ENCODE results near the gene ETNPPL. TPM values are rescaled to one million over a fixed set of nuclear protein-coding genes. Genes with fewer than 3 reads are reported as not detected.
A peak's percentile ranks its signal among the peaks of the same experiment; 100 is the strongest.

ETNPPL gene
- total RNA-seq, 1 experiment from 2014 or later: 0.35 TPM

DNA sequence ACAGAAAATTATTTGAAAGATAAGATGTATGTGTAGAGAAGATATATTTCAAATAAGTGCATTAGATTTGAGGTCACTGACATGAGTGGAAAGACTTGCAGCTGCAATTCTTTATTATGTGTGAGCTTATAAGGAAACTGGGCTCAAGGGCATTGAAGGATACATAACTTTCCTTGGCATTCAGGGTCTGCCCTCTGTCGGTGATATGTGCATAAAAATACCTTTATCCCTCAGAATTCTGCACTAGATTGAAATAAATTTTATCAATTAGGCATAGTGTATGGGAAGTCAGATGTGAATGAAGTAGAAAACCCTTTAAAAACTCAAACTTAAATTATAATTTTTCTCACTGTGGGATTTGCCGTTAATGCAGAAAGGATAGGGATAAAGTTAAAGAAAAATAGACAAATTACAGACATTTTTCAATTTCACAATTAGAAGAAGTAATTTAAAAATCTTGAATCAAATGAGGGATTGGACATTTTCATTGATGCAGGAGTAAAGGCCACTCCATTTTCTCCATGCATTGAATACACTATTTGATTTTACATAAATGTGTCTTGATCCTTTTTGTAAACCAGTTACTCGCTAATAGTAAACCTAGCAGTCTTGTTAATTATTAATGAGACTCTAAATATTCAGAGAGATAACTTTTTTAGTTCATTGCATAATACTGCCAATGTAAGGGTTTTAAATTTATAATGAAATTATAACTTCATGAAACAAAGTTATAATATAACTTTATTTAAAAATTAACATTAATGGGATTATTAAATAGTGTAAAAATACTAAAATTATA lies 21.0 kb upstream of the ETNPPL start:
- Mint-ChIP-seq H3K4me1 (ENCODE audit: low read depth, unreplicated experiment) (no peaks in the 10 kb centered on the region), H3K27ac (ENCODE audit: unreplicated experiment) (no peak overlapping the region), H3K27me3 (ENCODE audit: unreplicated experiment) (no peaks in the 10 kb centered on the region), H3K36me3 (ENCODE audit: insufficient read depth, unreplicated experiment) (no peaks in the 10 kb centered on the region), H3K9me3 (ENCODE audit: low read depth, unreplicated experiment) (no peaks in the 10 kb centered on the region), H3K4me3 (ENCODE audit: low read depth, unreplicated experiment) (no peak overlapping the region)
- CTCF ChIA-PET: no interaction called here
- BruUV-seq (replicated peaks): no TSS peak
- intact Hi-C loops (cut with micrococcal nuclease; ENCODE audit: unreplicated experiment): loop anchor here (2.0 kb wide), 1 partner anchor 101 kb away; no protein-coding TSS in a partner anchor
- peak; percentile 0 for DNase-seq
- TF ChIP-seq, protein P1, sequence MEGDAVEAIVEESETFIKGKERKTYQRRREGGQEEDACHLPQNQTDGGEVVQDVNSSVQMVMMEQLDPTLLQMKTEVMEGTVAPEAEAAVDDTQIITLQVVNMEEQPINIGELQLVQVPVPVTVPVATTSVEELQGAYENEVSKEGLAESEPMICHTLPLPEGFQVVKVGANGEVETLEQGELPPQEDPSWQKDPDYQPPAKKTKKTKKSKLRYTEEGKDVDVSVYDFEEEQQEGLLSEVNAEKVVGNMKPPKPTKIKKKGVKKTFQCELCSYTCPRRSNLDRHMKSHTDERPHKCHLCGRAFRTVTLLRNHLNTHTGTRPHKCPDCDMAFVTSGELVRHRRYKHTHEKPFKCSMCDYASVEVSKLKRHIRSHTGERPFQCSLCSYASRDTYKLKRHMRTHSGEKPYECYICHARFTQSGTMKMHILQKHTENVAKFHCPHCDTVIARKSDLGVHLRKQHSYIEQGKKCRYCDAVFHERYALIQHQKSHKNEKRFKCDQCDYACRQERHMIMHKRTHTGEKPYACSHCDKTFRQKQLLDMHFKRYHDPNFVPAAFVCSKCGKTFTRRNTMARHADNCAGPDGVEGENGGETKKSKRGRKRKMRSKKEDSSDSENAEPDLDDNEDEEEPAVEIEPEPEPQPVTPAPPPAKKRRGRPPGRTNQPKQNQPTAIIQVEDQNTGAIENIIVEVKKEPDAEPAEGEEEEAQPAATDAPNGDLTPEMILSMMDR (IDR thresholded peaks at IDR 0.05; ENCODE audit: unreplicated experiment): no peak

DNA sequence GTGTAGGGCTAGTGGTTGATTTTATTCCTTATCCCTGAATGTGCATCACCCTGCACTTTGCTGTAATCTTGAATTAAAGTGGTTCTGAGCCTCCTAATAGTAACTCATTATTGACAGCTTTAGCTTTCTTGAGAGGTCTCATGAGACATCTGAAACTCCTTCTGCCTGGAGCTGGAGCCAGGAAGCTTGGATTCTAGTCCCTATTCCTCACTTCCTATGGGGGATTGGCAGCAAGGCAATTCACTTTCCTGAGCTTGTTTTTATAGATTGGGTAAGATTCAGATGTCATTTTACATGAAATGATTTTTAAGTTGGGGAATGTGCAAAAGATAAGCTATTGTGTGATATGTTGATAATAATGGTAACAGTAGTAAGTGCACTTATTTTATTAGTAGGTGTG lies 17.1 kb upstream of the ETNPPL start:
- intact Hi-C loops (cut with micrococcal nuclease; ENCODE audit: unreplicated experiment): no loop called here
- BruUV-seq (replicated peaks): no TSS peak
- TF ChIP-seq, protein P1 (IDR thresholded peaks at IDR 0.05; ENCODE audit: unreplicated experiment): no peak
- CTCF ChIA-PET: no interaction called here
- Mint-ChIP-seq H3K27ac (ENCODE audit: unreplicated experiment) (no peak overlapping the region), H3K27me3 (ENCODE audit: unreplicated experiment) (no peaks in the 10 kb centered on the region), H3K4me3 (ENCODE audit: low read depth, unreplicated experiment) (no peak overlapping the region), H3K4me1 (ENCODE audit: low read depth, unreplicated experiment) (no peaks in the 10 kb centered on the region), H3K9me3 (ENCODE audit: low read depth, unreplicated experiment) (no peaks in the 10 kb centered on the region), H3K36me3 (ENCODE audit: insufficient read depth, unreplicated experiment) (no peaks in the 10 kb centered on the region)
- no peak for DNase-seq

DNA sequence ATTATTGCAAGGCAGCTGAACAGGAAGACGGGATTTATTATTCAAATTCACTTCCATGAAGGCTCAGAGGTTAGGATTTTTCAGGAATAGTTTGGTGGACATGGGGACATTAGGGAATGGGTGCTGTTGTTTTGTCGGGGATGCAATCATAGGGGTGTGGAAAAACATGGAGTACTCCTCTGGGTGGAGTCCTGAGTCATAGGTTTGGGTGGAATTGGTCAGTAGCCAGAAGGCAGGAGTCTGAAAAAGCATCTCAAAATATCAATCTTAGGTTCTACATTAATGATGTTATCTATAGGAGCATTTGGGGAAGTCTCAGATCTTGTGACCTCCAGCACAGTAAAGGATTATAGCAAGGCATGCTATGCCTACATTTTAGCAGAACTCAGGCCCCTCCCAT lies 14.5 kb upstream of the ETNPPL start:
- no TSS peak for BruUV-seq (replicated peaks)
- H3K4me3 Mint-ChIP-seq (ENCODE audit: low read depth, unreplicated experiment): no peak overlapping the region
- H3K36me3 Mint-ChIP-seq (ENCODE audit: insufficient read depth, unreplicated experiment): no peaks in the 10 kb centered on the region
- no peaks in the 10 kb centered on the region for H3K27me3 Mint-ChIP-seq (ENCODE audit: unreplicated experiment)
- H3K27ac Mint-ChIP-seq (ENCODE audit: unreplicated experiment): no peak overlapping the region
- H3K9me3 Mint-ChIP-seq (ENCODE audit: low read depth, unreplicated experiment): no peaks in the 10 kb centered on the region
- CTCF ChIA-PET: no interaction called here
- TF ChIP-seq, protein P1 (IDR thresholded peaks at IDR 0.05; ENCODE audit: unreplicated experiment): no peak
- no peak for DNase-seq
- no peaks in the 10 kb centered on the region for H3K4me1 Mint-ChIP-seq (ENCODE audit: low read depth, unreplicated experiment)
- intact Hi-C loops (cut with micrococcal nuclease; ENCODE audit: unreplicated experiment): no loop called here

DNA sequence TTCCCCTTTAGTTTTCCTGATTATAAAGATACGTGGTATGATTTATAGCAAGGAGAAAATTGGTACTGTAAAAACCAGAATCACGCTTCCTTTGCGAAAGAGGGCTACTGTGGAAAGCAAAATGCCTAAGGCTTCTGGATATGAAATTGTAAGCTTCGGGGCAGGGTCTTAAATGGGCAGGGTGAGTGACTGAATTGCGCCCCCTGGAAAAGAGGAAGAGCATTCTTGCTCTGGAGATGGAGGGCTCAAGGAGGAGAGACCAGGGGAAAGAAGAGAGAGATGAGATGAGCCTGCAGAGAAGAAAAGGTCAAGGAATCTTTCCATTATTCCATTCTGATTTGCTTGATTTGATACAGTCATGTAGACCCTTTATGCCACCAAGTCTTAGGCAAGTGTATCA lies 13.1 kb upstream of the ETNPPL start:
- H3K27ac Mint-ChIP-seq (ENCODE audit: unreplicated experiment): no peak overlapping the region
- H3K4me3 Mint-ChIP-seq (ENCODE audit: low read depth, unreplicated experiment): no peak overlapping the region
- CTCF ChIA-PET: no interaction called here
- BruUV-seq (replicated peaks): no TSS peak
- H3K9me3 Mint-ChIP-seq (ENCODE audit: low read depth, unreplicated experiment): no peaks in the 10 kb centered on the region
- DNase-seq: no peak
- intact Hi-C loops (cut with micrococcal nuclease; ENCODE audit: unreplicated experiment): no loop called here
- no peaks in the 10 kb centered on the region for H3K36me3 Mint-ChIP-seq (ENCODE audit: insufficient read depth, unreplicated experiment)
- TF ChIP-seq, protein P1 (IDR thresholded peaks at IDR 0.05; ENCODE audit: unreplicated experiment): no peak
- H3K27me3 Mint-ChIP-seq (ENCODE audit: unreplicated experiment): no peaks in the 10 kb centered on the region
- H3K4me1 Mint-ChIP-seq (ENCODE audit: low read depth, unreplicated experiment): no peaks in the 10 kb centered on the region

All from Calu3 (cell line).